Fibroblast of the aortic adventitia (primary cell): Measurements from ENCODE around the gene SUN2. TPM values are rescaled to one million over a fixed set of nuclear protein-coding genes. Genes with fewer than 3 reads are reported as not detected.

ENCODE experiments used
- DNase-seq: peaks from one replicate; pipeline ENCODE4 v3.0.0-alpha.2; 2010; ENCODE audit warnings: low read depth
- H3K4me3 ChIP-seq: 2 replicates; pipeline ENCODE4 v1.5.1; 2011; ENCODE audit warnings: low read depth, mild to moderate bottlenecking, control low read depth, low read length, moderate library complexity
- total RNA-seq: library from RNA; depleted of rRNA; stranded (reverse); fragments of >200 nt; gene quantifications from 2 replicates; pipeline ENCODE4 v1.2.3, GENCODE V29; 2012; ENCODE audit warnings: low replicate concordance
- TF ChIP-seq, protein P1 (sequence below): IDR thresholded peaks from 2 replicates; pipeline ENCODE4 v1.5.1; 2011; ENCODE audit warnings: mild to moderate bottlenecking, low read length, control low read depth, inconsistent platforms; ENCODE audit not compliant: insufficient read depth

Gene SUN2
- total RNA-seq, 1 donor, result 69.1 TPM

DNA sequence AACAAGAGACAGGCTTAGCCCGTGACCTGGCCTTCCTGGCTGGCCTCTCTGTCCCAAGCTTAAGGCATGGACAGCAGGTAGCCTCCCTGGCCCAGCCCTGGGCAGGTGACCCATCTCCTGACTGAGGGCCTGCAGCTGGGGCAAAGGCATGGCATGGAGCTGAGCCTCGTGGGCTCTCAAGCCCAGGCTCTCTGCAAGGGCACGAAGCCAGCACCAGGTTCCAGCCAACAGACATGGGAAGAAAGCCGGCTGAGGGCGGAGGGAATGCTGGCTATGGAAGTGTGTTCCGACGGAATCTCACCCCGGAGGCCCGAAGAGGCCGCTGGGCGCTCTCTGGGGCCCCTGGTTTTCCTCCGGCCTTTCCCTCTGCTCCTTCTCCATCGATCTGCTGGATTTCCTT is 25.2 kb upstream of the SUN2 start:
- TF ChIP-seq, protein P1, sequence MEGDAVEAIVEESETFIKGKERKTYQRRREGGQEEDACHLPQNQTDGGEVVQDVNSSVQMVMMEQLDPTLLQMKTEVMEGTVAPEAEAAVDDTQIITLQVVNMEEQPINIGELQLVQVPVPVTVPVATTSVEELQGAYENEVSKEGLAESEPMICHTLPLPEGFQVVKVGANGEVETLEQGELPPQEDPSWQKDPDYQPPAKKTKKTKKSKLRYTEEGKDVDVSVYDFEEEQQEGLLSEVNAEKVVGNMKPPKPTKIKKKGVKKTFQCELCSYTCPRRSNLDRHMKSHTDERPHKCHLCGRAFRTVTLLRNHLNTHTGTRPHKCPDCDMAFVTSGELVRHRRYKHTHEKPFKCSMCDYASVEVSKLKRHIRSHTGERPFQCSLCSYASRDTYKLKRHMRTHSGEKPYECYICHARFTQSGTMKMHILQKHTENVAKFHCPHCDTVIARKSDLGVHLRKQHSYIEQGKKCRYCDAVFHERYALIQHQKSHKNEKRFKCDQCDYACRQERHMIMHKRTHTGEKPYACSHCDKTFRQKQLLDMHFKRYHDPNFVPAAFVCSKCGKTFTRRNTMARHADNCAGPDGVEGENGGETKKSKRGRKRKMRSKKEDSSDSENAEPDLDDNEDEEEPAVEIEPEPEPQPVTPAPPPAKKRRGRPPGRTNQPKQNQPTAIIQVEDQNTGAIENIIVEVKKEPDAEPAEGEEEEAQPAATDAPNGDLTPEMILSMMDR, result no peak
- DNase-seq, result no peak
- H3K4me3 ChIP-seq, result no peak overlapping the region

DNA sequence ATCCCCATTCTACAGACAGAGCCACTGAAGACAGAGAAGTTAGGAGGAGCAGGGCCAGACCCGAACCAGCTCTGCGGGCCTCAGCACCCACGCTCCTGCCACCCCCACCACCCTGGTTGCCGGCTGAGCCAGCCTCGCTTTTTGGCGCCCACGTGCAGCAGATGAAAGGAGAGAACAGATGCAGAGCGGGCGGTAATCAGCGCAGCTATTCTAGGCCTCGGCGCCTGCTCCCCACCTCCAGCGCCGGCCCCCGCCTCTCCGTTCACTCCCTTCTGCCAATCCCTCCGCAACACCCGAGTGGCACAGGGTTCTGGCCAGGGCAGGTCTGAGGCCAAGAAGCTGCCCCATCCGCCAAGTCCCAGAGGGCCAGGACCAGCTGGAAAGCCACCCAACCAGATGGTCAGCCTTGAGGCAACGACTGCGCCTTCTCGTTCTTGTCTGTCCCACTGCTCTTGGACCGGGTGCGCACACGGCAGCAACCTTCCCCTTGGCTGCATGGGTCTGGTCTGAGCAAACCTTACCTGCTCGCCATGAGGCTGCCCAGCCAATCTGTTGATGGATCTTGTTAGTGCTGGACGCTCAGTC is 21.4 kb upstream of the SUN2 start:
- no peak overlapping the region for H3K4me3 ChIP-seq
- TF ChIP-seq, protein P1, result no peak
- DNase-seq, result no peak

DNA sequence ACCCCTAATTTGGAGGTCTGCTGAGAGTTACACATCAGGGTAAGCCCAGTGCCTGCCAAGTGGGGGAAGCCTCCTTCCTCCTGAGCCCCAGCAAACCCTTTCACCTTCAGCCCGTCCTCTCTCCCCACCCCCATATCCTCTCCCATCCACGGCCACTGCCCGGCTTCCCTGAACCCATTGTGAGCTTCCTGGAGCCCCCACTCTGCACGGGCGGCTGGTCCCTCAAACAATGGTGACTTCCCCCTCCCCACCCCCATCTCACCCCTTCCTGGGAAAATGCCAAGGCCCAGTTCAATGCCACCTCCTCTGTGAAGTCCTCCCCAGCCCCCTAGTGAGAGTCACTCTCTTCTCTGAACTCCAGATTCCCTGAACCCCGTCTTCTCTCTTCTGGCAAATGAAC is 20.3 kb upstream of the SUN2 start:
- TF ChIP-seq, protein P1, result no peak
- no peak for DNase-seq
- H3K4me3 ChIP-seq, result no peak overlapping the region

DNA sequence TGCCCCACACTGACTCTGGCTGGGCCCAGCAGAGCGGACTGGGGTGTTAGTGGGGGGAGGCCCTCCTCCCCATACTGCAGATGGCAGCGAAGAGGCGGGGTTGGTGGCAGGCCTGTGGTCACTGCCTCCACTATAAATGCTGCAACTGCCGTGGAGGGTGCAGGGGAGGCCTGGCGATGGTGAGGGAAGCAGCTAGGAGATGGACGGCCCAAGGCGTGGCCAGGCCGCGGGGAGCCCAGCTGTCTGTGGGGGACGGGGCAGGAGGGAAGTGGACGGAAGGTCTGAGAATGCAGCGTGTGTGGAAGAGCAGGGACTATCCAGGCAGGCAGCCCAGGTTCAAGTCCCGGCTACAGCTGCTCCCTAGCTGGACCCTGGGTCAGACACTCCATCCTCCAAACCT is 19.9 kb upstream of the SUN2 start:
- TF ChIP-seq, protein P1, result no peak
- no peak overlapping the region for H3K4me3 ChIP-seq
- DNase-seq, result no peak

DNA sequence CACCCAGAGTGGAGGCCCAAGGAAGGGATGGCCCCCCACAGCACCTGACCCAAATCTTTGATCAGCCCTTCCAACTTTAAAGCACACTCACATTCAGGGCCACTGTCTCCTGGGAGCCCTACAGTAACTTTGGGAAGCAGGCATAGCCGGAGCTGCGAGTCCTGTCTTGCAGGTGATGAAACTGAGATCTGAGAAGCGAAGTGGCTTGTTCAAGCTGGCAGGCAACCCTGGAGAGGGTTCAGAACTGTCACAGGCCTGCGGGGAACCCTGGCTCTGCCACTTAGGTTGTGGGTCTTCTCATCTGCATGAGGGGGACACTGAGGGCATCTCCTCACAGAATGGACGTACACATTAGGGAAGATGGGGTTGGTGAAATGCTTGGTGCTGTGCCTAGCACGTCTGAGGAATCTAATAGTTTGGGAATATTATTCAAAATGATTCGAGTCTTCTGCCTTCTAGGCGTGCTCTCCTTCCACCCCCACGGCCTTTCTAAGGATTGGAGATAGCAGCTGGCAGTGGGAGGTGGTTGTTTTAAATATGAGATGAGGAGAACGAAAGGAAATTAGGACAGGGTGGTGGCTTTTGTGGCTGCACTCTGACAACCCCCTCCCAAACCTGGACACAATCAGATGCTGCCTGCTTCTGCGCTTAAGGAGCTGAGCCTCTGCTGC is 18.8 kb upstream of the SUN2 start:
- no peak overlapping the region for H3K4me3 ChIP-seq
- DNase-seq, result no peak
- TF ChIP-seq, protein P1, result no peak

DNA sequence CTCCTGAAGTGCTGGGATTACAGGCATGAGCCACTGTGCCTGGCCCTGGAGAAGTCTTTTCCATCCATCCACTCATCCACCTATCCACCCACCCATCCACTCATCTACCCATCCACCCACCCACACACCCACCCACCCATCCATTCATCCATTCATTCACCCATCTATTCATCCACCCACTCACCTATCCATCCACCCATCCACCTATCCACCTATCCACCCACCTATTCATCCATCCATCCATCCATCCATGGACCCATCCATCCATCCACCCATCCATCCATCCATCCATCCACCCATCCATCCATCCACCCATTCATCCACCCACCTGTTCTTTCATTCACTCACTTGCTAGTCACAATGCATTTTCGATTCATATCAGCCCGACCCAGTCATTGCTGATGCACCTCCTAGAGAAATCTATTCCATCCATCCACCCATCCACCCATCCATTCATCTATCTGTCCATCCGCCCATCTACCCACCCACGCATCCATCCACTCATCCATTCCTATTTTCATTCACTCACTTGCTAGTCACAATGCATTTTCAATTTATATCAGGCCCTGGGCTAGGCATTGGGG is 17.7 kb upstream of the SUN2 start:
- DNase-seq, result no peak
- TF ChIP-seq, protein P1, result no peak
- H3K4me3 ChIP-seq, result no peak overlapping the region
